Neural cell (in vitro differentiated cells): ENCODE data around the gene DST. TPM values are rescaled to one million over a fixed set of nuclear protein-coding genes. Genes with fewer than 3 reads are reported as not detected.

ENCODE experiments used
- H2AFZ ChIP-seq: fragments of 200-600, 300-800 bp; sonication (generic), shearing (Covaris generic); 2 replicates; pipeline ENCODE4 v1.6.0; 2014; ENCODE audit warnings: low read depth, mild to moderate bottlenecking, antibody characterized with exemption, low read length, moderate library complexity
- H3F3A ChIP-seq: fragments of 200-600 bp; shearing (Covaris generic); 2 replicates; pipeline ENCODE4 v1.6.1; 2016; ENCODE audit warnings: mild to moderate bottlenecking, moderate library complexity, mixed read lengths, antibody characterized with exemption, low read length; ENCODE audit not compliant: insufficient read depth, poor library complexity, severe bottlenecking
- H3K27ac ChIP-seq: fragments of 200-600, 300-800 bp; sonication (generic), shearing (Covaris generic); 2 replicates; pipeline ENCODE4 v1.5.1; 2014; ENCODE audit warnings: mild to moderate bottlenecking, low read length, moderate library complexity
- H3K27me3 ChIP-seq: fragments of 300-800, 200-600 bp; sonication (generic), shearing (Covaris generic); 2 replicates; pipeline ENCODE4 v1.6.0; 2014; ENCODE audit warnings: mild to moderate bottlenecking, low read depth, low read length, moderate library complexity; ENCODE audit not compliant: insufficient read depth
- H3K36me3 ChIP-seq: fragments of 300-800, 200-600 bp; sonication (generic), shearing (Covaris generic); 2 replicates; pipeline ENCODE4 v1.5.1; 2014; ENCODE audit warnings: mild to moderate bottlenecking, antibody characterized with exemption, low read length, moderate library complexity; ENCODE audit not compliant: insufficient read depth
- H3K4me2 ChIP-seq: fragments of 300-800, 200-600 bp; sonication (generic), shearing (Covaris generic); 2 replicates; pipeline ENCODE4 v1.6.0; 2014; ENCODE audit warnings: mild to moderate bottlenecking, low read length
- H3K4me3 ChIP-seq: fragments of 300-800, 200-600 bp; sonication (generic), shearing (Covaris generic); 2 replicates; pipeline ENCODE4 v1.5.1; 2014; ENCODE audit warnings: mild to moderate bottlenecking, low read length, moderate library complexity
- H3K79me2 ChIP-seq: fragments of 200-600 bp; shearing (Covaris generic); replicated peaks from 2 replicates; pipeline ENCODE4 v1.6.0; 2014; ENCODE audit warnings: mild to moderate bottlenecking, low read length, moderate library complexity; ENCODE audit not compliant: insufficient read depth
- H3K9ac ChIP-seq: fragments of 300-800, 200-600 bp; sonication (generic), shearing (Covaris generic); 2 replicates; pipeline ENCODE4 v1.6.1; 2016; ENCODE audit warnings: mild to moderate bottlenecking, low read length, mixed read lengths
- H3K9me2 ChIP-seq: fragments of 200-600 bp; shearing (Covaris generic); 2 replicates; pipeline ENCODE4 v1.6.1; 2016; ENCODE audit warnings: mild to moderate bottlenecking, low read length, mixed read lengths; ENCODE audit not compliant: insufficient read depth
- H3K9me3 ChIP-seq: fragments of 200-600, 300-800 bp; sonication (generic), shearing (Covaris generic); 2 replicates; pipeline ENCODE4 v1.6.1; 2016; ENCODE audit warnings: mild to moderate bottlenecking, mixed run types, low read length, moderate library complexity, mixed read lengths
- H4K20me1 ChIP-seq: fragments of 200-600 bp; shearing (Covaris generic); 2 replicates; pipeline ENCODE4 v1.6.1; 2016; ENCODE audit warnings: mild to moderate bottlenecking, mixed run types; ENCODE audit not compliant: insufficient read depth
- CTCF ChIP-seq: fragments of 450-650 bp; IDR thresholded peaks from 2 replicates; pipeline ENCODE4 v1.5.1; 2014; ENCODE audit warnings: antibody characterized with exemption, mild to moderate bottlenecking, moderate library complexity; ENCODE audit not compliant: poor library complexity, severe bottlenecking
- EP300 ChIP-seq: fragments of 450-650 bp; conservative IDR thresholded peaks from 2 replicates; pipeline ENCODE4 v1.6.1; 2014; ENCODE audit warnings: antibody characterized with exemption, mild to moderate bottlenecking, moderate library complexity; ENCODE audit not compliant: poor library complexity, severe bottlenecking
- EZH2 ChIP-seq: fragments of 200-600, 300-800 bp; shearing (Covaris generic), sonication (generic); IDR thresholded peaks from 2 replicates; pipeline ENCODE4 v1.6.1; 2014; ENCODE audit warnings: antibody characterized with exemption, low read length, borderline replicate concordance, mild to moderate bottlenecking; ENCODE audit not compliant: insufficient read depth, poor library complexity, severe bottlenecking
- MXI1 ChIP-seq: fragments of 450-650 bp; conservative IDR thresholded peaks from 2 replicates; pipeline ENCODE4 v1.6.1; 2014; ENCODE audit warnings: antibody characterized with exemption, mild to moderate bottlenecking; ENCODE audit not compliant: poor library complexity, severe bottlenecking
- POLR2AphosphoS5 ChIP-seq: IDR thresholded peaks from 2 replicates; pipeline ENCODE4 v1.6.1; 2012
- RAD21 ChIP-seq: fragments of 450-650 bp; conservative IDR thresholded peaks from 2 replicates; pipeline ENCODE4 v1.6.1; 2014; ENCODE audit warnings: antibody characterized with exemption, mild to moderate bottlenecking, moderate library complexity
- REST ChIP-seq: IDR thresholded peaks from 2 replicates; pipeline ENCODE4 v1.6.1; 2012; ENCODE audit warnings: borderline replicate concordance
- SMC3 ChIP-seq: fragments of 450-650 bp; conservative IDR thresholded peaks from 2 replicates; pipeline ENCODE4 v1.6.1; 2014; ENCODE audit warnings: antibody characterized with exemption, mild to moderate bottlenecking, moderate library complexity; ENCODE audit not compliant: poor library complexity
- TAF1 ChIP-seq: IDR thresholded peaks from 2 replicates; pipeline ENCODE4 v1.6.1; 2012; ENCODE audit warnings: low read depth
- polyA plus RNA-seq: library from polyadenylated mRNA; depleted of rRNA; stranded (reverse); fragments of >200 nt; gene quantifications from 2 replicates; pipeline ENCODE4 v1.2.3, GENCODE V29; 2014

DST gene
- polyA plus RNA-seq, 1 donor from 2014 or later: 118 TPM

GRCh38 chr6:56671160-56671559, 28.5 kb upstream of the DST start:
- Histone ChIP-seq H3F3A (no peaks in the 10 kb centered on the region), H3K4me3 (no peak overlapping the region), H3K9me3 (no peaks in the 10 kb centered on the region), H3K27ac (no peak overlapping the region), H4K20me1 (no peaks in the 10 kb centered on the region), H3K9me2 (no peaks in the 10 kb centered on the region), H3K36me3 (no peaks in the 10 kb centered on the region), H2AFZ (no peak overlapping the region), H3K27me3 (no peaks in the 10 kb centered on the region), H3K9ac (no peak overlapping the region), H3K4me2 (no peak overlapping the region), H3K79me2 (no peaks in the 10 kb centered on the region)
- no peak for TF ChIP-seq CTCF
- TF ChIP-seq EP300: no peak
- TF ChIP-seq POLR2AphosphoS5: no peak
- no peak for TF ChIP-seq TAF1
- TF ChIP-seq SMC3: no peak
- no peak for TF ChIP-seq RAD21
- TF ChIP-seq EZH2: no peak
- TF ChIP-seq REST: no peak
- TF ChIP-seq MXI1: no peak

GRCh38 chr6:56669041-56669440, 26.4 kb upstream of the DST start:
- Histone ChIP-seq H3K27ac (no peak overlapping the region), H3K9ac (no peak overlapping the region), H3K79me2 (no peaks in the 10 kb centered on the region)

More at GRCh38 chr6:56669041-56669440, 26.4 kb upstream of the DST start:
- Histone ChIP-seq H3K4me2 (no peak overlapping the region), H3K9me3 (no peaks in the 10 kb centered on the region), H2AFZ (no peak overlapping the region), H3K9me2 (no peaks in the 10 kb centered on the region), H3K27me3 (no peaks in the 10 kb centered on the region), H3K4me3 (no peak overlapping the region), H3F3A (no peaks in the 10 kb centered on the region), H4K20me1 (no peaks in the 10 kb centered on the region), H3K36me3 (no peaks in the 10 kb centered on the region)
- TF ChIP-seq REST (no peak), POLR2AphosphoS5 (no peak), EP300 (no peak), EZH2 (no peak), CTCF (no peak), MXI1 (no peak), RAD21 (no peak), TAF1 (no peak), SMC3 (no peak)
